HG02981 (cell line): ENCODE measurements around the gene KASH5.

Experiments used
- ATAC-seq: cut with Tn5 transposase; IDR thresholded peaks from one replicate; pipeline ENCODE4 v1.9.1; 2021; ENCODE audit warnings: mild to moderate bottlenecking, moderate library complexity; ENCODE audit not compliant: unreplicated experiment

KASH5 gene

DNA sequence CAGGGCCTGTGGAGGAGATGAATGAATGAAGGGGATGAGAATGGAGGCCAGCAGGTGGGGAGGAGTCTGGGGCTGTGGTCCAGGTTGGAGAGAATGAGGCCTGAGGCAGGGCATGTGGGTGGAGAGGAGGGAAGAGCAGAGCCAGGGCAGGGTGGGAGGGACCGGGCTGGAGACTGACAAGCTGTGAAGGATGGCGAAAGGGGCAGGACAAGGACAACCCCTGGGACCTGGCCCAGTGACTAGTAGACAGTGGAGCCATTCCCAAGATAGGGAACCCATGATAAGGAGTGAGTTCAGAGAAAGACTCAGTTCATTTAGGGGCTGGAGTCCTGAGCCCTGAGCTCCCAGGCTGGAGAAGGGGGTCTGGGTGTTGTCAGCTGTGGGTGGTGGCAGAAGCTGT is 32.2 kb downstream of the KASH5 start:
- no peak for ATAC-seq

- ATAC-seq, result no peak
These were observed 33.2 kb downstream of the KASH5 start for GRCh38 chr19:49421039-49421877.

DNA sequence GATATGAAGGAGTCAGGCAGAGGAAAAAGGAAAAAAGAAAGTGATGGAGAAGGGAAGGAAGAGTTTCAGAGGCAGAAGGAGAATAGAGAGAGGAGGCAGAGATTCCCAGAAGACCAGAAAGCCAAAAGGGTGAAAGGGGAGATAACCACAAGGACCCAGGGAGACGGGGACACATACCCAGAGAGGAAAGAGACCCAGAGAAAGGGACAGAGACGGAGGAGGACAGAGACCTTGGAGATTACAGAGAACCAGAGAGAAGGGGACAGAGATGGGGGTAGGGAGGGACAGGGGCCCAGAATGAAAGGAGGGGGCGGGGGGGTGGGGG is 33.8 kb downstream of the KASH5 start:
- no peak for ATAC-seq

DNA sequence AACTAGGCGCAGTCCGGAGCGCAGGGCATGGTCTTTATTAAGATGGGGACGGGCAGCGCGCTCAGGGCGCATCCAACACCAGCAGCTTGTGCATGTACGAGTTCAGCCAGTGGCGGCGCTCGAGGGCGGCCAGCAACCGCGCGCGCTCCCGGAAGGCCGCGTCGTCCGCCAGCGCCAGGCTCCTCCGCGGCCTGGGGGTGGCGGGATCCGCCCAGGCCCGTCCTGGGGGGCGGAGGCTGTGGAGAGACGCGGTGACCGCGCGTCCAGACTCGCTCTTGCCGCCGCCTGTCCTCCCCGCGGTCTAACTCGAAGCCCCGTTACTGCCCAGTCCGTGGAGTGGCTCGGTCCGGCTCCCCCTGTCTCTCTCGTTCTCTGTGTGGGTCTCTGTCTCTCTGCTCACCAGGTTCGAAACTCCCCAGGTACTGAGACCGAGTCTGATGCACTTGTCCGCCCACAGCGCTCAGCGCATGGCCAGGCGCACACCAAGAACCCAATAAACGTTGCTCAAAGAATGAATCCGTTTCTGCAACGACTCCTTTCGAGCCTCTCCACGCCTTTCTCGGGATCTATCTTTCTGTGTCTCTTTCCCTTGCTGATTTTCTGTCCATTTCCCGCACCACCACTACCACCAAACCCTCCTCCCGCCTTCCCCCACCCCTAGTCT is 34.5 kb downstream of the KASH5 start:
- no peak for ATAC-seq

DNA sequence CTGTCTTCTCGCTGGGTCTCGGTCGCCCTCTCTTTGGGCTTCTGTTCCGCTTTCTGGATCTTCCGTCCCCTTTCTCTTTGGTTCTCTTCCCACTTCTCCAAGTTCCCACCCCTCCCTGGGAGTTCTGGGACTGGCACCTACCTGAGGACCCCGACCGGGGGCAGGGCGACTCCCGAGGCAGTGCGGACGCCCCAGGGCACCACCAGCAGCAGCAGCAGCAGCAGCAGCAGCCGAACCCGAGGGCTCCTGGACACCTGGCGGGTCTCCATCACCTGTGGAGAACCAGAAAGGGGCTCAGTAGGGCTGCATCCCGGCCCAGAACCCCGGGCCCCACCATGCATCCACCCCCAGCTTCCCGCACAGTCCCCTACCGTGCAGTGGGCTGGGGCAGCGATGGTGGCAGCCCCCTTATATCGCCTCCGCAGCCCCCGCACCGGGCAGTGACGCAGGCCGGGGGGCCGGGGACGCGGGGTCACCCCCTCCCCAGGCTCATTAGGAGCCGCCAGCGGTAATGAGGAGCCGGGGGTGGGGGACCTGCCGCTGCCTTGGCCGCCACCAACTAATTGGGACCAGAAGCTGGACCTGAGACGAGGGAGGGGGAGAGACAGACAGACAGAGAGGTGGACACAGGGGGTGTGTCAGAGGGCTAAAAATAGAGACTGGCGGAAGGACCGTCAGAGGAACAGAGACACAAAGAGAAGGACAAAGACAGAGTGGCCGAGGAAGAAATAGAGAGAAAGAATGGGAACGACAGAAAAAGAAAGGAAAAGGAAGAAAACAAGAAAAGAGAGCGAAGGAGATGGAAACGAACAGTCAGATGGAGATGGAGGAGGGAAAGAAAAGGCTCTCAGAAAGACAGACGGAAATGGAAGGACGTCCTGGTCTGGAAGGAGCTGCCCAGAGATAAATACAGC is 35.3 kb downstream of the KASH5 start, which contains the start of gene PTH2:
Gene PTH2, minus strand, starts transcription at position 371 of the 914 bp plus-strand sequence. Its CDS starts 102 bp downstream, at position 269.
- no peak for ATAC-seq

- no peak for ATAC-seq
These were observed 35.9 kb downstream of the KASH5 start for GRCh38 chr19:49423985-49424303.

DNA sequence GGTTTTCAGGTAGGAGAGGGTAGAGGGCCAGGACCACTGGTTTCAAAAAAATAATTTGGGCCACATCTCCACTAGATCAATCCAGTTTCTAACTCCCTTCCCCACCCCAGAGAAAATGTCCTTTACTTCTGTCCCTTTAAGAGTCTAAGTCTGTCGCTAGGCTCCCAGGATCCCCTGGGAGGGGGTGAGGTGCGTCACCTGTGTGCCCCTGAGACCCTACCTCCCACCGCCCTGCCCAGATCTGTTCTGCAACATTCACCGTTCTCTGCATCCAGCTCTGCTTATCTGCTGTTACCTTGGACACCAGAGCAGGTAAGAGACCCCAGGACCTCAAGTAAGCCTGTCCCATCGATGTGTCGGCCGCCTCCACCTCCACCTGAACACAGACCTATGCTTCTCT is 37.1 kb downstream of the KASH5 start, which contains the start of gene GFY:
Gene GFY, plus strand, starts transcription at position 211 of the 400 bp plus-strand sequence. CDS start 1,043 bp downstream, outside the sequence.
- ATAC-seq, result no peak

DNA sequence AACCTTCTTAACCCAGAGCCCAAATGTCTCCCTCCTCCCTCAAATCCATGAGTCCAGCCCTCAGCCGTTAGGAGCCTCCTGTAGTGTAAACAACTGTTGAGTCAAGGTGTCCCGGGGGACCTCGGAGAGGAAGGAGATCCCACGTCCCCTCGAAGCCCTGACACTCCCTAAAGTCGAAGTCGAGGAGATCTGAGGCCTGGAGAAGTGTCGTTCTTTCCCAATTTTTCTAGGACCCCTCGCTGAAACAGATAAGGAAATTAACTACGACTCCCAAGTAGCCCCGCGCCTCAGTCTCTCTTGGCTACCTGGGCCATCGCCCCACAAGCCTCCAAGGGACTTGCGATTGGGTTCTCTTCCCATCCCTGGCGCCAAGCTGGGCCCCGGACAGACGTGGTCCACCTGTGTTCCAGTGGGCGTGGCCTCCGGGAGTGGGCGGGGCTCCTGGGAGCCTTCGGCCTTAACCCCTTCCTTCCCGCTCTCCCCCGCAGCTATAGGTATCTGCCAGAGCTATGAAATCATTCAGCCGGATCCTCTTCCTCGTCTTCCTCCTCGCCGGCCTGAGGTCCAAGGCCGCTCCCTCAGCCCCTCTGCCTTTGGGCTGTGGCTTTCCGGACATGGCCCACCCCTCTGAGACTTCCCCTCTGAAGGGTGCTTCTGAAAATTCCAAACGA is 38.0 kb downstream of the KASH5 start:
- ATAC-seq, result no peak

- ATAC-seq, result no peak
These were observed 39.3 kb downstream of the KASH5 start for GRCh38 chr19:49427339-49427738.

DNA sequence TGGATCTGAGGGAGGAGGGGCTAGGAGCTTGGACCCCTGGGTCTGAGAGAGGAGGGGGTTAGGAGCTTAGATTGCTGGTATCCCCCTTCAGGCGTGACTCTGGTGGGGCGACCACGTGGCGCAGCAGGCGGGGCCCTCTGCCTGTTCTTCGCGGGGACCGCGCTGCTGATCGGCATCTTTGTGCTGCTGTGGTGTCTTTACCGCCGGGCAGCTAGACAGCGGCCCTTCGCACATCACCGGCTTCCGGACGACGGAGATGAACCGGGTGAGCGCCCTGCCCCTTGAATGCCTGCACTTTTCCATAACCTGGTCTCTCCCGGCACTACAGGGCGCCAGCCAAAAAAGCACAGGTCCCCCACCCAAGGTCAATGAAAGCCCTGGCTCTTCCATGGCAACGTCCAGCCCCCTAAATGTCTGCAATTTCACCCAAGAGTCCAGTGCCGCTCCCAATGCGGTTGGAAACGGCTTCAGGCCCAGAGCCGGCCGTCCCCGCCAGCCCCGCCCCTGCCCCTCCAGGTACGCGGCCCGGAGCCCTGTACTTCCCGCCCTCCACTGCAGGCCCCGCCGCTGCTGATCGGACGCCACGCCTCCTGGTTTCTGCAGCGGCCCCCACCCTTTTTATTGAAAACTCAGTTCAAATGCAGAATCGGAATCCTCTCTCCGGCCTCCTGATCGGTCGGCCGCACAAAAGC is 40.0 kb downstream of the KASH5 start:
- ATAC-seq, result no peak

DNA sequence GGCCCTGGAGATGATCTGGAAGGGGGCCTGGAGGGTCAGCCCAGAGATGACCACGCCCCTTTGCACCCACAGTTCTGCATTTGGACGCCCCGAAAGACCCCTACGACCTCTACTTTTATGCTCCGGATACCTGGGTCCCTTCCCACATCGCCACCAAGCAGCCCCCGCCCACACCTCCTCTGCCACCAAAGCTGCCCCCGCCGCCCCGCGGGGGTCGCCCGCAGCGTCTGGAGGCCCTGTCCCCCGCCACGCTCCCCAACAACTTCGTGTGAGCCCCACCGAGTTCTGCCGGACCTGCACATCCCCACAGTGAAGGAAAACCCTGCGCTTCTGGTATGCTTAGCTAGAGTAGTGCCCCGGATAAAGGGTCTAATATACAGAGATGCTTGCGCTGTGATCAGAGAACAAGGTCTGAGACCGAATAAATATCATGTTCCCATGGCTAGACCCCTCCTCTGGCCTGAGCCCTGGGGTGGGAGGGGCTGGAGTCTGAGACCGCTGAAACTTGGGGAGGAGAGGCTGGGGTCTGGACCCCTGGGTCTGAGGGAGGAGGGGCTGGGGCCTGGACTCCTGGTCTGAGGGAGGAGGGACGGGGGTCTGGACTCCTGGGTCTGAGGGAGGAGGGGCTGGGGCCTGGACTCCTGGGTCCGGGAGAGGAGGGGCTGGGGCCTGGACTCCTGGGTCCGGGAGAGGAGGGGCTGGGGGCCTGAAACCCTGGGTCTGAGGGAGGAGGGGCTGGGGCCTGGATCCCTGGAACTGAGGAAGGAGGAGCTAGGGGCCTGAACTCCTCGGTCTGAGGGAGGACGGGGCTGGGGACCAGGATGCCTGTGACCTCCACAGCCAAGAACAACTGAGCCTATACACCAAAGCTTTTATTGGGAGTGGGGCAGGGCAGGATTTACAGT is 40.8 kb downstream of the KASH5 start:
- ATAC-seq, result no peak

DNA sequence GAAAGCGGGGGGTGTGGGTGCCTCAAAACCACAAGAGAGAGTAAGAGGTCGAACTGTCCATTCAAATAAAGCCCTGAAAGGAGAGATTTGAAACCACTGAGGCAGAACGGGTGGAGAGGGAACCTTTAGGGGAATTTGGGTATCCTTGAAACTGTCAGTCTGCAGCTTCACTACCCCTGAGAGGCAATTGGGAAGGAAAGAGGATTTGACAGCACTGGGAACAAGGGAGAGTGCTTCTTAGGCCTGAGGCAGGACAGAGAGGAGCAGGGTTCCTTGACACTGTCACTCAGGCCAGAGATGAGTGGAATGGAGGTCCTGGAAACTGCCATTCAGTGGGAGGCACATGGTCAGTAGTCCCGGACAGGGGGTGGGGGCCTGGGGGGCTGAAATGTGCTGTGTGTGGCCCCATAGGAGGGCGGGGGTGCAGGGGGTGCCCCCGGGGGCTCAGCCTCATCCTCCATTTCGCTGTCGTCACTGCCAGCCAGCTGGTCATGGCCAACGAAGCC is 42.2 kb downstream of the KASH5 start:
- ATAC-seq, result no peak

- no peak for ATAC-seq
These were observed 42.8 kb downstream of the KASH5 start for GRCh38 chr19:49430678-49431329.

DNA sequence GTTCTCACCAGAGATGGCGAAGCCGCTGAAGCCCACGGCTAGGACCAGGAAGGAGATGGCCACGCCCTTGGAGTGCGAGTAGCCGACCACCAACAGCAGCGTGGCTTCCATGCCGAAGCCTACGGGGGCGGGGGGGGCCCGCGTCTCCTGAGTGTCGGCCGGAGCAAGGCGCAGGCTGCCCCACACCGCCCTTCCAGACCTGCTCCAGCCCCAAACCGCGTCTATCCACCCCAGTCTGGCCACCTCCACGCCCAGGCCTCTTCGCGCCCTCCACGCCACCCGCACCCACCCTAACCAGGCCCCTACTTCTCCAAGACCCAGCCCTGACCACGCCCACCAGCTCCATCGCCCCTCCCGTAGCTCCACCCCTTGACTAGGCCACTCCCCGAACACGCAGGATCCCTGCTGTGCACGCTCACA is 43.3 kb downstream of the KASH5 start:
- ATAC-seq, result no peak

DNA sequence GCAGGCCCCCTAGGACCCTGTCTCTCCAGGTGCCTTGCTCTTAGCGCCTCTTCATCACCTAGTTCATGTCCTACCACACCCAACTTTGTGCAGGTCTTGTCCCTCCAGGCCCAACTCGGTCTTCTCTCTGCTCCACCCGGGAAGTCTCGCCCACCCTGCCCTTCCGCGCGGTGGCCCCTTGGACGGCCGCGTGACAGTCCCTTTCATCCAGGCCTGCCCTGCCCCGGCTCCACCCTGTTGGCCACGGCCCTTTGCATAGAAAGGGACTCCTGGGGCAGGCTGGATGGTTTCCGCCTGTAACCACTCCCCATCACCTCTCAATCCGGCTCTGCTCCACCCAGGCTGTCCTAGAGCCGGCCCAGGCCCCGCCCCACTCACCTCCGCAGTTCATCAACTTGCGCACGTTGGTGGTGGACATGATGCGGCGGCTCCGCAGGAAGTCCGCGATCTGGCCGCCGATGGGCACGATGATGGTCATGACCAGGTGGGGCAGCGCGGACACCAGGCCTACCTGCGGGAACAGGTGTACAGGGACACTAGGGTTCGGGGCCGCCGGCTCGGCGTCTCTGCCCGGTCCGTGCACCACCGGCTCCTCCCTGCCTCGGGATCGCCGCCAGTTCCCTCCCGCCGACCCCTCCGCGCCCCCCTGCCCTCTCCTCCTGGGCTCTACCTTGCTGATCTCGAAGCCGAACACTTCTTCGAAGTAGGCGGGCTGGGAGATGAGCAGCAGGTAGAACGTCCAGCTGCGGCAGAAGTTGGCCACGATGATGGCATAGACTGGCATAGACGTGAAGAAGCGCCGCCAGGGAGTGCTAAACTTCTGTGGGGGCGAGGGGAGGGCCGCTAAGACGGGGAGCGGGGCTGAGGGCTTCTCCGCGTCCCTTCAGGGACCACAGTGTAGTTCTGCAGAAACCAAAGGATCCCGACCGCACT is 44.4 kb downstream of the KASH5 start:
- no peak for ATAC-seq

DNA sequence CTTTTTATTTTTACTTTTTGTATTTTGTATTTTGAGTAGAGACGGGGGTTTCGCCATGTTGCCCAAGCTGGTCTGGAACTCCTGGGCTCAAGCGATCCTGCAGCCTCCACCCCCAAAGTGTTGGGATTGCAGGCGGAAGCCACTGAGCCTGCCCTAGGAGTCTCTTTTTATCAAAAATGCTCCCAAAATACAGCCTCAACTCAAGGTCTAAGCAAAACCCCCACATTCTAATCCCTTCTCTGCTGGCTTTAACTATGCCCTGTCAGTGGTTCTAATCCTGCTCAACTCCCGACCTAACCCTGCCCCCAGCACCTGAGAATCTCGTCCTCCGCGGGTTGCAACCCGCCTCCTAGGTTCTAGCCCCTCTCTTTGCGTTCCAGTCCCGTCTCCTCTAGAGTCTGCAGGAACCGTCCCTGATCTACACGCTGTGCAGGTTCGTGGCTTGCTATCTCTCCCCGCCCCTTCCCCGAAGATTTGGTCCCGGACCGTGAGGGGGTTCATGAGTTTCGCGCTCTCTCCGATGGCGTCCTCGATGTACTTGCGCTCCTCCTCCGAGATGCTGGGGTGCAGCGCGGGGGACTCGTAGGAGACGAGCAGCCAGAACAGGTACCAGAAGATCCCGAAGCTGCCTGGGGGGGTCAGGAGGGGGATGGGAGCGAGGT is 45.3 kb downstream of the KASH5 start:
- ATAC-seq, result no peak
